OCI-LY1 (cell line): ENCODE results near the gene AAK1.

Source experiments
- CTCF ChIP-seq: fragments of 200-600 bp; sonication (generic), shearing (Covaris generic); IDR thresholded peaks from 2 replicates; pipeline ENCODE4 v1.5.1; 2017; ENCODE audit warnings: mild to moderate bottlenecking, antibody characterized with exemption, low read length, moderate library complexity, mixed read lengths
- EZH2 ChIP-seq: fragments of 200-600 bp; sonication (generic), shearing (Covaris generic); IDR thresholded peaks from 2 replicates; pipeline ENCODE4 v1.8.0; 2017; ENCODE audit warnings: borderline replicate concordance, mixed run types, mild to moderate bottlenecking, antibody characterized with exemption, low read length, moderate library complexity, mixed read lengths

GRCh38 chr2:69686813-69687212, 43.3 kb upstream of the AAK1 start:
- TF ChIP-seq CTCF (no peak), EZH2 (no peak)
